HEK293 (cell line): Measurements from ENCODE around the gene PDGFA.

Source experiments
- EGR2 ChIP-seq: fragments of 450-650 bp; formaldehyde crosslinking; IDR thresholded peaks from 2 replicates; pipeline ENCODE4 v1.5.1; 2016; ENCODE audit warnings: low read depth, missing biosample characterization, missing genetic modification characterization
- GLIS1 ChIP-seq: fragments of 450-650 bp; formaldehyde crosslinking; IDR thresholded peaks from 2 replicates; pipeline ENCODE4 v1.5.1; 2016; ENCODE audit warnings: missing biosample characterization, missing genetic modification characterization
- IKZF3 ChIP-seq: fragments of 450-650 bp; IDR thresholded peaks from 2 replicates; pipeline ENCODE4 v1.5.0; 2018; ENCODE audit warnings: missing biosample characterization, mild to moderate bottlenecking, missing genetic modification characterization, moderate library complexity
- KLF16 ChIP-seq: fragments of 450-650 bp; formaldehyde crosslinking; IDR thresholded peaks from 2 replicates; pipeline ENCODE4 v1.5.1; 2017; ENCODE audit warnings: missing biosample characterization, missing genetic modification characterization
- REPIN1 ChIP-seq: fragments of 450-650 bp; formaldehyde crosslinking; IDR thresholded peaks from 2 replicates; pipeline ENCODE4 v1.5.1; 2017; ENCODE audit warnings: missing biosample characterization, missing genetic modification characterization, low read depth
- SP2 ChIP-seq: fragments of 450-650 bp; formaldehyde crosslinking; IDR thresholded peaks from 2 replicates; pipeline ENCODE4 v1.5.1; 2016; ENCODE audit warnings: missing biosample characterization, missing genetic modification characterization
- SP7 ChIP-seq: fragments of 450-650 bp; formaldehyde crosslinking; IDR thresholded peaks from 2 replicates; pipeline ENCODE4 v1.5.1; 2016; ENCODE audit warnings: missing biosample characterization, missing genetic modification characterization
- TRIM28 ChIP-seq: IDR thresholded peaks from 2 replicates; pipeline ENCODE4 v1.6.1; 2011; ENCODE audit warnings: low read length, control low read depth, borderline replicate concordance
- ZBTB17 ChIP-seq: fragments of 450-650 bp; formaldehyde crosslinking; IDR thresholded peaks from 2 replicates; pipeline ENCODE4 v1.5.1; 2016; ENCODE audit warnings: missing biosample characterization, missing genetic modification characterization
- ZBTB48 ChIP-seq: fragments of 450-650 bp; formaldehyde crosslinking; IDR thresholded peaks from 2 replicates; pipeline ENCODE4 v1.5.1; 2016; ENCODE audit warnings: missing biosample characterization, missing genetic modification characterization
- ZBTB7A ChIP-seq: fragments of 450-650 bp; formaldehyde crosslinking; IDR thresholded peaks from 2 replicates; pipeline ENCODE4 v1.5.1; 2016; ENCODE audit warnings: low read depth, missing biosample characterization, missing genetic modification characterization
- ZBTB8A ChIP-seq: fragments of 450-650 bp; formaldehyde crosslinking; IDR thresholded peaks from 2 replicates; pipeline ENCODE4 v1.5.1; 2016; ENCODE audit warnings: missing biosample characterization, missing genetic modification characterization
- ZFP3 ChIP-seq: fragments of 450-650 bp; formaldehyde crosslinking; IDR thresholded peaks from 2 replicates; pipeline ENCODE4 v1.5.1; 2016; ENCODE audit warnings: low read depth, missing biosample characterization, missing genetic modification characterization
- ZFP69B ChIP-seq: fragments of 450-650 bp; formaldehyde crosslinking; IDR thresholded peaks from 2 replicates; pipeline ENCODE4 v1.5.1; 2016; ENCODE audit warnings: missing biosample characterization, missing genetic modification characterization
- ZNF10 ChIP-seq: fragments of 450-650 bp; formaldehyde crosslinking; IDR thresholded peaks from 2 replicates; pipeline ENCODE4 v1.5.1; 2017; ENCODE audit warnings: missing biosample characterization, missing genetic modification characterization
- ZNF214 ChIP-seq: fragments of 450-650 bp; formaldehyde crosslinking; IDR thresholded peaks from 2 replicates; pipeline ENCODE4 v1.5.1; 2017; ENCODE audit warnings: missing biosample characterization, mild to moderate bottlenecking, missing genetic modification characterization, borderline replicate concordance
- ZNF335 ChIP-seq: fragments of 450-650 bp; formaldehyde crosslinking; conservative IDR thresholded peaks from 2 replicates; pipeline ENCODE4 v1.5.1; 2016; ENCODE audit warnings: missing biosample characterization, missing genetic modification characterization
- ZNF341 ChIP-seq: fragments of 450-650 bp; formaldehyde crosslinking; IDR thresholded peaks from 2 replicates; pipeline ENCODE4; 2016; ENCODE audit warnings: low read depth, missing biosample characterization, missing genetic modification characterization
- ZNF404 ChIP-seq: fragments of 450-650 bp; formaldehyde crosslinking; IDR thresholded peaks from 2 replicates; pipeline ENCODE4 v1.5.1; 2017; ENCODE audit warnings: missing biosample characterization, missing genetic modification characterization
- ZNF561 ChIP-seq: fragments of 450-650 bp; IDR thresholded peaks from 2 replicates; pipeline ENCODE4 v1.5.1; 2018; ENCODE audit warnings: missing biosample characterization, missing genetic modification characterization, borderline replicate concordance
- ZNF629 ChIP-seq: fragments of 450-650 bp; formaldehyde crosslinking; IDR thresholded peaks from 2 replicates; pipeline ENCODE4 v1.5.1; 2017; ENCODE audit warnings: missing biosample characterization, missing genetic modification characterization
- ZNF664 ChIP-seq: fragments of 450-650 bp; formaldehyde crosslinking; IDR thresholded peaks from 2 replicates; pipeline ENCODE4 v1.5.1; 2016; ENCODE audit warnings: missing biosample characterization, missing genetic modification characterization
- ZNF837 ChIP-seq: fragments of 450-650 bp; formaldehyde crosslinking; IDR thresholded peaks from 2 replicates; pipeline ENCODE4 v1.5.1; 2016; ENCODE audit warnings: missing biosample characterization, missing genetic modification characterization
- ZNF843 ChIP-seq: fragments of 450-650 bp; formaldehyde crosslinking; IDR thresholded peaks from 2 replicates; pipeline ENCODE4 v1.5.1; 2016; ENCODE audit warnings: missing biosample characterization, missing genetic modification characterization
- ZXDB ChIP-seq: fragments of 450-650 bp; formaldehyde crosslinking; IDR thresholded peaks from 2 replicates; pipeline ENCODE4 v1.5.1; 2016; ENCODE audit warnings: missing biosample characterization, missing genetic modification characterization
- TF ChIP-seq, protein P1 (sequence below): fragments of 450-650 bp; formaldehyde crosslinking; IDR thresholded peaks from 2 replicates; pipeline ENCODE4 v1.5.1; 2016; ENCODE audit warnings: missing biosample characterization, missing genetic modification characterization
- TF ChIP-seq, protein P2 (sequence below): fragments of 450-650 bp; formaldehyde crosslinking; conservative IDR thresholded peaks from 2 replicates; pipeline ENCODE4 v1.5.1; 2016; ENCODE audit warnings: low read depth, missing biosample characterization, missing genetic modification characterization
- TF ChIP-seq, protein P3 (sequence below): fragments of 450-650 bp; formaldehyde crosslinking; IDR thresholded peaks from 2 replicates; pipeline ENCODE4 v1.5.1; 2017; ENCODE audit warnings: missing biosample characterization, missing genetic modification characterization
- TF ChIP-seq, protein P4 (sequence below): fragments of 450-650 bp; formaldehyde crosslinking; IDR thresholded peaks from 2 replicates; pipeline ENCODE4 v1.5.0; 2017; ENCODE audit warnings: missing biosample characterization, missing genetic modification characterization, borderline replicate concordance
- TF ChIP-seq, protein P5 (sequence below): fragments of 450-650 bp; formaldehyde crosslinking; IDR thresholded peaks from 2 replicates; pipeline ENCODE4 v1.5.1; 2016; ENCODE audit warnings: missing biosample characterization, missing genetic modification characterization

Gene PDGFA

DNA sequence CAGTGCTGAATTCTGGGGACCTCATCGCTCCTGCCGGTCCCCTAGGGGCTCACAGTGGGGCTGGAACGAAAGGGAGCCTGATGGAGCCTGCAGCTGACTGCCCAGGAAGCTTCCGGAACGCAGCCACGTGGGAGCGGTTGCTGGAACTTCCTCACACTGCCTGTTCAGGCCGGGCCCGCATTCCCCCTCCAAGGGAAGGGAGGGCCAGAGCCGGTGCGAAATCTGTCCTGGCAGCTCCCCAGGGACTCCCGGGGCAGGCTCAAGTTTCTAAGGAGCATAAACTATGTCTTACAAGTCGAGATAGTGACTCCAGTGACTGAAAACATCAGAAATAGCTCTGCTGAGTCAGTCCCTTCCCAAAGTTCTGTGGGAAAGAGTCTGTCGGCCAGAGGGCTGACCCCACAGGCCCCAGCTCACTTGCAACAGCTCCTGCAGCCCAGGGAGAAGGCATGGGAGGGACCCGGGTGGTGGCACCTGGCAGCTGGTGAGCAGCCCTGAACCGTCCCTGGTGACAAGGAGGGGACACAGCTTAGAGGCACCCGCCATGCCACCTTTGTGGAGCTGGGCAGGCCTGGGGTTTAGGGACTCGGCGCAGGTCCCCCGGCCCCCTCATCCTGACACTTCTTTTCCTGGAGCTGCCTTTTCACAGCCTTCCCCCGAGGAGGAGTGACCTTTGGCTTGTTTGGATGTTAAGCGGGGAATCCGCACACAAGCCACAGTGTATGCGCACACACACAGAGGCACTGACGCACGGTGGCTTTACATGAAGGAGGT, 47.6 kb downstream of the PDGFA start (continued):
- TF ChIP-seq, protein P1, sequence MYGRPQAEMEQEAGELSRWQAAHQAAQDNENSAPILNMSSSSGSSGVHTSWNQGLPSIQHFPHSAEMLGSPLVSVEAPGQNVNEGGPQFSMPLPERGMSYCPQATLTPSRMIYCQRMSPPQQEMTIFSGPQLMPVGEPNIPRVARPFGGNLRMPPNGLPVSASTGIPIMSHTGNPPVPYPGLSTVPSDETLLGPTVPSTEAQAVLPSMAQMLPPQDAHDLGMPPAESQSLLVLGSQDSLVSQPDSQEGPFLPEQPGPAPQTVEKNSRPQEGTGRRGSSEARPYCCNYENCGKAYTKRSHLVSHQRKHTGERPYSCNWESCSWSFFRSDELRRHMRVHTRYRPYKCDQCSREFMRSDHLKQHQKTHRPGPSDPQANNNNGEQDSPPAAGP (tag by site-specific recombination) = peak; percentile 48; the same call in 1 of the 2 replicates
- TF ChIP-seq ZNF404 (tag by site-specific recombination) = no peak
- peak; percentile 84 for TF ChIP-seq GLIS1 (tag by site-specific recombination)
- TF ChIP-seq ZNF837 = no peak
- TF ChIP-seq SP2 = no peak
- peak; percentile 39; the same call in 1 of the 2 replicates for TF ChIP-seq ZNF843 (tag by site-specific recombination)
- TF ChIP-seq ZNF10 (tag by site-specific recombination) = peak; percentile 75; the same call in 1 of the 2 replicates
- TF ChIP-seq, protein P2, sequence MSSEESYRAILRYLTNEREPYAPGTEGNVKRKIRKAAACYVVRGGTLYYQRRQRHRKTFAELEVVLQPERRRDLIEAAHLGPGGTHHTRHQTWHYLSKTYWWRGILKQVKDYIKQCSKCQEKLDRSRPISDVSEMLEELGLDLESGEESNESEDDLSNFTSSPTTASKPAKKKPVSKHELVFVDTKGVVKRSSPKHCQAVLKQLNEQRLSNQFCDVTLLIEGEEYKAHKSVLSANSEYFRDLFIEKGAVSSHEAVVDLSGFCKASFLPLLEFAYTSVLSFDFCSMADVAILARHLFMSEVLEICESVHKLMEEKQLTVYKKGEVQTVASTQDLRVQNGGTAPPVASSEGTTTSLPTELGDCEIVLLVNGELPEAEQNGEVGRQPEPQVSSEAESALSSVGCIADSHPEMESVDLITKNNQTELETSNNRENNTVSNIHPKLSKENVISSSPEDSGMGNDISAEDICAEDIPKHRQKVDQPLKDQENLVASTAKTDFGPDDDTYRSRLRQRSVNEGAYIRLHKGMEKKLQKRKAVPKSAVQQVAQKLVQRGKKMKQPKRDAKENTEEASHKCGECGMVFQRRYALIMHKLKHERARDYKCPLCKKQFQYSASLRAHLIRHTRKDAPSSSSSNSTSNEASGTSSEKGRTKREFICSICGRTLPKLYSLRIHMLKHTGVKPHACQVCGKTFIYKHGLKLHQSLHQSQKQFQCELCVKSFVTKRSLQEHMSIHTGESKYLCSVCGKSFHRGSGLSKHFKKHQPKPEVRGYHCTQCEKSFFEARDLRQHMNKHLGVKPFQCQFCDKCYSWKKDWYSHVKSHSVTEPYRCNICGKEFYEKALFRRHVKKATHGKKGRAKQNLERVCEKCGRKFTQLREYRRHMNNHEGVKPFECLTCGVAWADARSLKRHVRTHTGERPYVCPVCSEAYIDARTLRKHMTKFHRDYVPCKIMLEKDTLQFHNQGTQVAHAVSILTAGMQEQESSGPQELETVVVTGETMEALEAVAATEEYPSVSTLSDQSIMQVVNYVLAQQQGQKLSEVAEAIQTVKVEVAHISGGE (tag by site-specific recombination) = no peak
- TF ChIP-seq REPIN1 = no peak
- peak; percentile 71 for TF ChIP-seq ZNF341 (tag by site-specific recombination)
- TF ChIP-seq SP7 (tag by site-specific recombination) = peak; percentile 26; the same call in 1 of the 2 replicates
- TF ChIP-seq ZFP69B (tag by site-specific recombination) = peak; percentile 77; the same call in 1 of the 2 replicates
- TF ChIP-seq, protein P3, sequence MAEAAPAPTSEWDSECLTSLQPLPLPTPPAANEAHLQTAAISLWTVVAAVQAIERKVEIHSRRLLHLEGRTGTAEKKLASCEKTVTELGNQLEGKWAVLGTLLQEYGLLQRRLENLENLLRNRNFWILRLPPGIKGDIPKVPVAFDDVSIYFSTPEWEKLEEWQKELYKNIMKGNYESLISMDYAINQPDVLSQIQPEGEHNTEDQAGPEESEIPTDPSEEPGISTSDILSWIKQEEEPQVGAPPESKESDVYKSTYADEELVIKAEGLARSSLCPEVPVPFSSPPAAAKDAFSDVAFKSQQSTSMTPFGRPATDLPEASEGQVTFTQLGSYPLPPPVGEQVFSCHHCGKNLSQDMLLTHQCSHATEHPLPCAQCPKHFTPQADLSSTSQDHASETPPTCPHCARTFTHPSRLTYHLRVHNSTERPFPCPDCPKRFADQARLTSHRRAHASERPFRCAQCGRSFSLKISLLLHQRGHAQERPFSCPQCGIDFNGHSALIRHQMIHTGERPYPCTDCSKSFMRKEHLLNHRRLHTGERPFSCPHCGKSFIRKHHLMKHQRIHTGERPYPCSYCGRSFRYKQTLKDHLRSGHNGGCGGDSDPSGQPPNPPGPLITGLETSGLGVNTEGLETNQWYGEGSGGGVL (tag by site-specific recombination) = 0 out of 2 replicates have a peak, but pooled peaks have one; percentile 52
- no peak for TF ChIP-seq ZNF214 (tag by site-specific recombination)
- no peak for TF ChIP-seq ZBTB17 (tag by site-specific recombination)
- no peak for TF ChIP-seq EGR2 (tag by site-specific recombination)
- TF ChIP-seq ZFP3 = no peak
- TF ChIP-seq KLF16 (tag by site-specific recombination) = no peak
- TF ChIP-seq ZNF629 (tag by site-specific recombination) = peak; percentile 54; the same call in 1 of the 2 replicates
- TF ChIP-seq ZBTB8A (tag by site-specific recombination) = 0 out of 2 replicates have a peak, but pooled peaks have one; percentile 7
- TF ChIP-seq ZNF335 (tag by site-specific recombination) = 0 out of 2 replicates have a peak, but pooled peaks have one; percentile 24
- TF ChIP-seq, protein P4, sequence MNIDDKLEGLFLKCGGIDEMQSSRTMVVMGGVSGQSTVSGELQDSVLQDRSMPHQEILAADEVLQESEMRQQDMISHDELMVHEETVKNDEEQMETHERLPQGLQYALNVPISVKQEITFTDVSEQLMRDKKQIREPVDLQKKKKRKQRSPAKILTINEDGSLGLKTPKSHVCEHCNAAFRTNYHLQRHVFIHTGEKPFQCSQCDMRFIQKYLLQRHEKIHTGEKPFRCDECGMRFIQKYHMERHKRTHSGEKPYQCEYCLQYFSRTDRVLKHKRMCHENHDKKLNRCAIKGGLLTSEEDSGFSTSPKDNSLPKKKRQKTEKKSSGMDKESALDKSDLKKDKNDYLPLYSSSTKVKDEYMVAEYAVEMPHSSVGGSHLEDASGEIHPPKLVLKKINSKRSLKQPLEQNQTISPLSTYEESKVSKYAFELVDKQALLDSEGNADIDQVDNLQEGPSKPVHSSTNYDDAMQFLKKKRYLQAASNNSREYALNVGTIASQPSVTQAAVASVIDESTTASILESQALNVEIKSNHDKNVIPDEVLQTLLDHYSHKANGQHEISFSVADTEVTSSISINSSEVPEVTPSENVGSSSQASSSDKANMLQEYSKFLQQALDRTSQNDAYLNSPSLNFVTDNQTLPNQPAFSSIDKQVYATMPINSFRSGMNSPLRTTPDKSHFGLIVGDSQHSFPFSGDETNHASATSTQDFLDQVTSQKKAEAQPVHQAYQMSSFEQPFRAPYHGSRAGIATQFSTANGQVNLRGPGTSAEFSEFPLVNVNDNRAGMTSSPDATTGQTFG = no peak
- TF ChIP-seq, protein P5, sequence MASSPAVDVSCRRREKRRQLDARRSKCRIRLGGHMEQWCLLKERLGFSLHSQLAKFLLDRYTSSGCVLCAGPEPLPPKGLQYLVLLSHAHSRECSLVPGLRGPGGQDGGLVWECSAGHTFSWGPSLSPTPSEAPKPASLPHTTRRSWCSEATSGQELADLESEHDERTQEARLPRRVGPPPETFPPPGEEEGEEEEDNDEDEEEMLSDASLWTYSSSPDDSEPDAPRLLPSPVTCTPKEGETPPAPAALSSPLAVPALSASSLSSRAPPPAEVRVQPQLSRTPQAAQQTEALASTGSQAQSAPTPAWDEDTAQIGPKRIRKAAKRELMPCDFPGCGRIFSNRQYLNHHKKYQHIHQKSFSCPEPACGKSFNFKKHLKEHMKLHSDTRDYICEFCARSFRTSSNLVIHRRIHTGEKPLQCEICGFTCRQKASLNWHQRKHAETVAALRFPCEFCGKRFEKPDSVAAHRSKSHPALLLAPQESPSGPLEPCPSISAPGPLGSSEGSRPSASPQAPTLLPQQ (tag by site-specific recombination) = peak; percentile 90
- peak; percentile 48; the same call in 1 of the 2 replicates for TF ChIP-seq IKZF3 (tag by site-specific recombination)
- TF ChIP-seq ZNF561 (tag by site-specific recombination) = 0 out of 2 replicates have a peak, but pooled peaks have one; percentile 17
- TF ChIP-seq ZXDB (tag by site-specific recombination) = peak; percentile 56; the same call in 1 of the 2 replicates
- TF ChIP-seq TRIM28 = 0 out of 2 replicates have a peak, but pooled peaks have one; percentile 23
- TF ChIP-seq ZBTB48 (tag by site-specific recombination) = 0 out of 2 replicates have a peak, but pooled peaks have one; percentile 14
- TF ChIP-seq ZNF664 (tag by site-specific recombination) = no peak
- TF ChIP-seq ZBTB7A (tag by site-specific recombination) = no peak
